GM12875 (cell line): ENCODE results near the gene CHTF8.

ENCODE experiments used
- H3K4me3 ChIP-seq: one replicate; pipeline ENCODE4 v1.5.1; 2011; ENCODE audit warnings: low read depth, low read length, control low read depth
- CTCF ChIP-seq: IDR thresholded peaks from 2 replicates; pipeline ENCODE4 v1.5.1; 2011; ENCODE audit warnings: low read depth, mild to moderate bottlenecking, control low read depth, inconsistent platforms, low read length, moderate library complexity, borderline replicate concordance; ENCODE audit not compliant: insufficient read depth

CHTF8 gene

DNA sequence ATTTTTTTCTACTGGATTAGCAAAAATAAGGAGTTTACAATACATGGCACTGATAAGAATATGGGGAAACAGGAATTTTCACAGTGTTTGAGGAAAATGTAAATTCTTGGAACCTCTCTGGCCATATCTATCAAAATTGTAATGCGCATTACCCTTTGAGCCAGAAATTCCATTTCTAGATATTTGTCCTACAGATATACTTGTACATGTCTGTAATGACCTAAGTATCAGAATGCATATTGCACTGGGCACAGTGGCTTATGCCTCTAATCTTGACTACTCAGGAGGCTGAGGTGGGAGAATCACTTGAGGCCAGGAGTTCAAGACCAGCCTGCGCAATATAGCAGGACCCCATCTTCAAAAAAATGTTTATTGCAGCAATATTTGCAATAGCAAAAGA lies 52.7 kb downstream of the CHTF8 start:
- TF ChIP-seq CTCF: no peak
- H3K4me3 ChIP-seq: no peak overlapping the region

GRCh38 chr16:69078073-69078472 lies 54.3 kb downstream of the CHTF8 start:
- H3K4me3 ChIP-seq: no peak overlapping the region
- TF ChIP-seq CTCF: no peak

DNA sequence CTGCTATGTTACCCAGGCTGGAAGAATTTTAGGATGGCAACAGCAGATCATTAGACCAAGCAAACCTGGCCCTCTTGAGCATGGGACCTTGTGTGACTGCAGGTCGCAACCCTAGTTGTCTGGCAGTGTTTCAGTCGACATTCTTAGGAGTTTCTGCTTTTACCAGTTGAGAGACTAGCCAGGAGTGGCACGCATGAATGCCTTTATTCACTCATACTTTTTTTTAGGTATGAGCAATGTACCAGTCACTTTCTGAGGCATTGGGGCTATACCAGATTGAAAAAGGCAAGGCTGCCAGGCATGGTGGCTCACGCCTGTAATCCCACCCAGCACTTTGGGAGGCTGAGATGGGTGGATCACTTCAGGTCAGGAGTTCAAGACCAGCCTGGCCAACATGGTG lies 55.1 kb downstream of the CHTF8 start:
- H3K4me3 ChIP-seq: no peak overlapping the region
- no peak for TF ChIP-seq CTCF

DNA sequence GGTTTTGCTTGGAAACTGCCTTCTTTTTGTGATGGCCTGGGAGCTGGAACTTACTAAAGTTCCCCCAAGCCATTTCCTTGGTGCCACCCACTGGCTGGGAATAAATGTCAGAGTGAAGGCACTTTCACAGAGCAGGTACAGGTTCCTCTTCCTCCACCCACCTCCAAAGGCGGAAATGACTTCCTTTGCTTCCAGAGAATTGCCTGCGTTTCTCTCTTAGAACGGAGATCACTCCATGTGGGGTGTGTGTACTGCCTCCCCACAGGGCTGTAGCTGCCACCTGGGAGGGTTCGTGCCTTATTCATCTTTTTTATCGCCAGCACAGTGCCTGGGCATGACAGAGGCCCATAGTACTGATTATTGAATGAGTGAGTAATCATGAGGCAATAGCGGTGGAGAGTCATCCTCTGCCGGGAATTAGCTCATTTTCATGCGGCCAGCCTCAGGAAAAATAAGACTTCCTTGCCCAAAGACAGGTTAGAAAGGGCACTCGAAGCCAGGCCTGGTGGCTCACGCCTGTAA lies 59.1 kb downstream of the CHTF8 start:
- TF ChIP-seq CTCF: no peak
- H3K4me3 ChIP-seq: no peak overlapping the region

DNA sequence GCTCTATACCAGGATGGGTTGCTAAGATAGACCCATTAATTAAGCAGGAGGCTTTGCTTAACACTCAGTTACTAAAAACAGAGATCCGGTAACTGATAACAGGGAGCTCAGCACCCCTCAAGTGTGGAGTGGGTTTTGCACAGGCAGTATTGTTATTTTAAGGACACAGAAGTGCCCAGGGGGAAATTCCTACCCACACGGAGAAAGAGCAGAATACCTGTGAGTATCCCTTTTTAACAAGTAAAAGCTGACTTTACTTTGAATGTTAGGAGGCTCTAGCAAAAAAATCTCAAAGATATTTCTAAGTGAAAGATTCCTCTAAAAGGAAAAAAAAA lies 59.8 kb downstream of the CHTF8 start:
- TF ChIP-seq CTCF: no peak
- no peak overlapping the region for H3K4me3 ChIP-seq

- no peak for TF ChIP-seq CTCF
- H3K4me3 ChIP-seq: no peak overlapping the region
Observed at GRCh38 chr16:69071036-69071435, 61.4 kb downstream of the CHTF8 start.

GRCh38 chr16:69069504-69069903 lies 62.9 kb downstream of the CHTF8 start:
- TF ChIP-seq CTCF: no peak
- H3K4me3 ChIP-seq: no peak overlapping the region
